HG03565 (cell line): ENCODE results near the gene USP4.
A peak's percentile ranks its signal among the peaks of the same experiment; 100 is the strongest.
"Not testable (repeated sequence)": the region's sequence is repeated elsewhere in the genome, so short reads cannot be mapped to it uniquely, and the experiment has no call there.

Experiments
- ATAC-seq: cut with Tn5 transposase; IDR thresholded peaks from one replicate; pipeline ENCODE4 v1.9.1; 2021; ENCODE audit warnings: mild to moderate bottlenecking, moderate library complexity; ENCODE audit not compliant: unreplicated experiment

USP4 gene, protein sequence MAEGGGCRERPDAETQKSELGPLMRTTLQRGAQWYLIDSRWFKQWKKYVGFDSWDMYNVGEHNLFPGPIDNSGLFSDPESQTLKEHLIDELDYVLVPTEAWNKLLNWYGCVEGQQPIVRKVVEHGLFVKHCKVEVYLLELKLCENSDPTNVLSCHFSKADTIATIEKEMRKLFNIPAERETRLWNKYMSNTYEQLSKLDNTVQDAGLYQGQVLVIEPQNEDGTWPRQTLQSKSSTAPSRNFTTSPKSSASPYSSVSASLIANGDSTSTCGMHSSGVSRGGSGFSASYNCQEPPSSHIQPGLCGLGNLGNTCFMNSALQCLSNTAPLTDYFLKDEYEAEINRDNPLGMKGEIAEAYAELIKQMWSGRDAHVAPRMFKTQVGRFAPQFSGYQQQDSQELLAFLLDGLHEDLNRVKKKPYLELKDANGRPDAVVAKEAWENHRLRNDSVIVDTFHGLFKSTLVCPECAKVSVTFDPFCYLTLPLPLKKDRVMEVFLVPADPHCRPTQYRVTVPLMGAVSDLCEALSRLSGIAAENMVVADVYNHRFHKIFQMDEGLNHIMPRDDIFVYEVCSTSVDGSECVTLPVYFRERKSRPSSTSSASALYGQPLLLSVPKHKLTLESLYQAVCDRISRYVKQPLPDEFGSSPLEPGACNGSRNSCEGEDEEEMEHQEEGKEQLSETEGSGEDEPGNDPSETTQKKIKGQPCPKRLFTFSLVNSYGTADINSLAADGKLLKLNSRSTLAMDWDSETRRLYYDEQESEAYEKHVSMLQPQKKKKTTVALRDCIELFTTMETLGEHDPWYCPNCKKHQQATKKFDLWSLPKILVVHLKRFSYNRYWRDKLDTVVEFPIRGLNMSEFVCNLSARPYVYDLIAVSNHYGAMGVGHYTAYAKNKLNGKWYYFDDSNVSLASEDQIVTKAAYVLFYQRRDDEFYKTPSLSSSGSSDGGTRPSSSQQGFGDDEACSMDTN

DNA sequence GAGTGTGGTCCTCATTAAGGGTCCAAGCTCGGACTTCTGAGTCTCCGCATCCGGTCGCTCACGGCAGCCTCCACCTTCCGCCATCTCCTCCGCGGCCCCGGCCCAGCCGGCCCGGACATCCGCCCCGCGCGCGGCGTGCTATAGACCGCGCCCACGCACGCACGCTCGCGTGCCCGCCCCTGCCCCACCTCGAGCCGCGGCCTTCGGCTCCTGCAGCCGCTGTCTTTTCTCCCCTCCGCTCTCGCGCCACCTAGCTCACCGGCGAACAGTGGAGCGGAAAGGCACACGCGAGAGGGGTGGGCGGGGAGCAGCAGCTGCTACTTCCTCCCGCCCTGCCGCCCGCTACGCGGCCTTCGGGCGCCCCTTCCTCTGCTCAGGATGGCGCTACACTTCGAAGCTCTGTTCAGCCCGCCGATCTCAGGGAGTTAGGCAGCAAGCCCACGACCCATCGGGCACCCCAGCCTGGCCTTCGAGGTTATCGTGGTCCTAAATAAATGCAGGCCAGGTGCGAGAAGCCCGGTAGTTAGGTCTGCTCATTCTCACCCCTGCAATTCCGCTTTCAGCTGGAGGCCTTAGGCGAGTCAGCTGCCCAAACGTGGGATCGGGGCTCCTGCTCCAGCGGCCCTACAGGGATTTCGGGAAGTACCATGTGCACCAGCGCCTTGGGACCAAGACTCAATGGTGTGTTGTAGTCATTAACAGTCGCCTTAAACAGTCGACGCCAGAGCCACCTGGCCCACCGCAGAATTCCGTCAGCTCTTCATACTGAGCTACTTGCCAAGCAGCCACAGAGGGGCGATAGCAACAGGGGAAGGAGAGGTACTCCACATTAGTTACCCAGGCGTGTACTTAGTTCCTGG lies at the start of gene USP4:
Gene USP4, minus strand, starts transcription at position 113 of the 860 bp plus-strand sequence. Its CDS starts 29 bp downstream, at position 84.
- peak; percentile 86 for ATAC-seq

DNA sequence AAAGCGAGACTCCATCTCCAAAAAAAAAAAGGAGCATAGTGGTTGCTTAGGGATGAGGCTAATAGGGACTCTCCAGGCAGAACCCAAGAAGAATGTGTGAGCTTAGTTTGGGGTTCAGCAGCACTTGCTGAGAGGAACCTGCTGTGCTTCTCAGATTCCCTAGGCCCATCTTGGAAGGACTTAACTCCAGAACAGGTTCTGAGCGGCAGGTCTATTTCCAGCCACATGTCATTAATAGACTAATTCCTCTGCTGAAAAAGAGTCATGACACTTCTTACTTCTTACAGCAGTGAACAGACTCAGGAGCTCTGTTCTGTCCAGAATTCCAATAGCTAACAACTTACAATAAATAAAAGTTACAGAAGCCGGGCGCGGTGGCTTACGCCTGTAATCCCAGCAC lies 49.4 kb upstream of the USP4 start:
- no peak for ATAC-seq

DNA sequence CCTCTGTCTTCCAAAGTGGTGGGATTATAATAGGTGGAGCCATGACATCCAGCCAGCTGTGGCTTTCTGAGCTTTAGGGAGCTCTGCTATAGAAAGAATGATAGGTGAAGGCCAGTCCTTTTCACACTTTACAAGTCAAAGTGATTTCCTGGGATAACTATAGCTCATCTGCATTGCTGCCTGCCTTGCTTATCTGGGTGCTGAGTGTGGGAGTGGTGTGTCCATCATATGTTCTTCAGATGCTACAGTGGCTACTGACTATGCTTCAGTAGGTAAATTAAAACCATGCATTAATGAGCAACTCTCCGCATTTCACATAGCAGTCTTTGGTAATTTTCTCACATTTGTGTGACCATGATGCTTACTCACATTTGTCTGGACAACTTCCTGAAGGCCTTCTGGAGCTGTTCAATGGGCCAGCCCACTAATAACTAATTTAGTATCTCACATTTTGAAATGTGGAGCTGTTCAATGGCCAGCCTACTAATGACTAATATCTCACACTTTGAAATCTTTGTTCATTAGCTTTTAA lies 48.5 kb upstream of the USP4 start:
- no peak for ATAC-seq

DNA sequence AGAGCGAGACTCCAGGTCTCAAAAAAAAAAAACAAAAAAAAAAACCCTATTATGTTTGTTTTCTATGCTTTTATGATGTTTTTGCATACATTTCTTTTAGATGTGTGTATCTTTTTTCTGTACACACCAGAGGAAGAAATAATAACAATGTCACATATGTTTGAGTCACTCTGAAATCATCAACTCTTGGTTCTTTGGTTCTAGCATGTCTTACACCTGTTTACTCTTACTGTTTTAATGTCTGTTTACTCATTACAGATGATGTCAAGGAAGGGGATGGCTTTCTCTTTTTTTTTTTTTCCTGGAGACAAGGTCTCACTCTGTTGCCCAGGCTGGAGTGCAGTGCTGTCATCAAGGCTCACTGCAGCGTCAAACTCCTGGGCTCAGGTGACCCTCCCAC lies 47.9 kb upstream of the USP4 start:
- ATAC-seq, result no peak

DNA sequence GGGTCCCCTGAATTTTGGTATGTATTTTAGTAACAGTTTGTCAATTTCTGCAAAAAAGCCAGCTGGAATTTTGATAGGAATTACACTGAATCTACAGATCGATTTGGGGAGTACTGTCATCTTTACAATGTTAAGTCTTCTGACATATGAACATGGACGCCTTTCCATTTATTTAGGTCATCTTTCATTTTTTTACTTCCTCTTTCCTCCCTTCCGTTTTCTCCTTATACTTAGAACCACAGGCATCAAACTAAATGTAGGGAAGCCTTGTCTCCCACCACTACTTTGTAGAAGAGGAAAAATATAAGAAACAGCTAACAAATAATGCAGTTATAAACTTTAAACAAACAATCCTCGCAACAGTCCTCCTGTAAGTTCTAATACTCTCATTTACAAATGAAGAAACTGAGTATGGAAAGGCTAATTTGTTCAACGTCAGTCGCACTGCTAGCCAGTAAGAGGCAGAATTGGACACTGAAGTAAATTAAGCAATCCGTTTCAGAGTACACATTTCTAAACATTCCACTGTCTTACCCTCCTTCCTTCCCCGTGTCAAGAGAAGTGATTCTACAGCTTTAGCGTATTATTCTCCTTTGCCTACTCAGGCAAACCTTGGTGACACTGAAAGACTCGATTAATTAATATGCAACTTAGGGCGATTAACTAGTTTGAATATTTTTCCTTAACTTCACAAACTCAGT lies 46.4 kb upstream of the USP4 start:
- no peak for ATAC-seq

DNA sequence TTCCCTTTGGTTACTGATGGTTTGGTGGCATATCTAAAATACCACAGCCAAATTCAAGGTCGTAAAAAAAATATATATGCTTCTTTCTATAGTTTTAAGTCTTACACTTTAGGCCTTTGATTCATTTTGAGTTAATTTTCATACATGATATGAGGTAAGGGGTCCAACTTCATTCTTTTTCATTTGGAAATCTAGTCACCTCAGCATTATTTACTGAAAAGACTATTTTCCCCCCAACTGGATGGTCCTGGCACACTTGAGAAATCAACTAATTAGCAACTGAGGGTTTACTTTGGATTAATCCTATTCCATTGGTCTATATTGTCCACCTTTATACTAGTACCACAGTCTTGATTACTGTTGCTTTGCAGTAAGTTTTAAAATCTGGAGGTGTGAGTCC lies 45.8 kb upstream of the USP4 start:
- no peak for ATAC-seq

DNA sequence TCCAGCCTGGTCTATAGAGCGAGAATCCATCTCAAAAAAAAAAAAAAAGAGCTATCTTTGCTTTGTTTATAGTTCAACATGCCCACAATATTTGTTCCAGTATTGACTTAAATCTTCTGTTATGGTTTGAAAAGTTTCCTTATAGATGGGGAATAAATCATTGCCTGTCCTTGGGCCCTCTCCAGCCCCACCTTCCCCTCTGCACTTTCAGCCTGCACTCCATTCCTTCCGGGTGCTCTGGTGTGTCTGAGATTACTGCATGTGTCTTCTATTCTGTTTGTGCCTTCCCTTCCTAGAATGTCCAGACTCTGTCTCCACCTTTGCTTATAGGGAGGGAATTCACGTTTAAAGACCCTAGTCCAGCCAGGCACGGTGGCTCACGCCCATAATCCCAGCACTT lies 43.5 kb upstream of the USP4 start:
- no peak for ATAC-seq

DNA sequence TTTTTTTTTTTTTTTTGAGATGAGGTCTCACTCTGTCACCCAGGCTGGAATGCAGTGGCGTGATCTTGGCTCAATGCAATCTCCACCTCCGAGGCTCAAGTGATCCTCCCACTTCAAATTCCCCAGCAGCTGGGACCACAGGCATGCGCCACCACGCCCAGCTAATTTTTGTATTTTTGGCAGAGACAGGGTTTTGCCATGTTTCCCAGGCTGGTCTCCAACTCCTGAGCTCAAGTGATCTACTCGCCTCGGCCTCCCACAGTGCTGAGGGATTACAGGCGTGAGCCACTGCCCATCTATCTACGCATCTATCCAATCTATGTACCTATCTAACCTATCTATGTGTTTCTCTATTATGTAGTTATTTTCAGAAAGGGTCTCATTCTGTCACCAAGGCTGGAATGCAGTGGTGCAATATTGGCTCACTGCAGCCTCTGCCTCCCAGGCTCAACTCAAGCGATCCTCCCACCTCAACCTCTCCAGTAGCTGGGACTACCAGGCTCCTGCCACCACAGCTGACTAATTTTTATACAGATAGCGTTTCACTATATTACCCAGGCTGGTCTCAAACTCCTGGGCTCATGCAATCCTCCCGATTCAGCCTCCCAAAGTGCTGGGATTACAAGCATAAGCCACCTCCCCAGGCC lies 38.5 kb upstream of the USP4 start:
- ATAC-seq, result no peak

DNA sequence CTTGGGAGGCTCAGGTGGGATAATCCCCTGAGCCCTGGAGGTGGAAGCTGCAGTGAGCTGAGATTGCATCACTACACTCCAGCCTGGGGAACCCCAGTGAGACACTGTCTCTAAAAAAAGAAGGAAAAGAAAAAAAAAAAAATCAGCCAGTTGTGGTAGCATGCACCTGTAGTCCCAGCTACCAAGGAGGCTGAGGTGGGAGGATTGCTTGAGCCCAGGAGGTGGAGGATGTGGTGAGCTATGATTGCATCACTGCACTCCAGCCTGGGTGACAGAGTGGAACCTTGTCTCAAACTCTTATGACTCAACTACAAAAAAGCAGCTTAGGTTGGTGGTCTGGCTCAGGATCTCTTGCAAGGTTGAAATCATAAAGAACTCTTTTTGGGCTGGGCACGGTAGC lies 37.6 kb upstream of the USP4 start:
- no peak for ATAC-seq

DNA sequence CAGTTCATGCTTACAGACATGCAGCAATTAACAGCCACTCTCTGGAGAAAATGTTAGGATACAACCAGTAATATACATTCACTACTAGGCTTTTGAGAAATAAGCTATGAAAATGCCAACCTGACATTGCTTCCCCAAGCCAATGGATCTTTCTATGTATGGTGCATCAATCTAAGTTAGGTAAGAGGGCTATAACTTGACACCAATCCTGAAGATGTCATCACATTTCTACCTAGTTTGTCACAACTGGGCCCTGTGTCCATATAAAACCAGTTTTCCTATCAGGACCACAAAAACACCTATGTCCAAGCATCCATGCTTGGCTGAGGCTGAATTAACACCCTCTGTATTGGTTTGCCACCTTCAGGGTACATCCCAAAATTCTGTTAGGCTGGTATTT lies 32.1 kb upstream of the USP4 start:
- ATAC-seq, result no peak

DNA sequence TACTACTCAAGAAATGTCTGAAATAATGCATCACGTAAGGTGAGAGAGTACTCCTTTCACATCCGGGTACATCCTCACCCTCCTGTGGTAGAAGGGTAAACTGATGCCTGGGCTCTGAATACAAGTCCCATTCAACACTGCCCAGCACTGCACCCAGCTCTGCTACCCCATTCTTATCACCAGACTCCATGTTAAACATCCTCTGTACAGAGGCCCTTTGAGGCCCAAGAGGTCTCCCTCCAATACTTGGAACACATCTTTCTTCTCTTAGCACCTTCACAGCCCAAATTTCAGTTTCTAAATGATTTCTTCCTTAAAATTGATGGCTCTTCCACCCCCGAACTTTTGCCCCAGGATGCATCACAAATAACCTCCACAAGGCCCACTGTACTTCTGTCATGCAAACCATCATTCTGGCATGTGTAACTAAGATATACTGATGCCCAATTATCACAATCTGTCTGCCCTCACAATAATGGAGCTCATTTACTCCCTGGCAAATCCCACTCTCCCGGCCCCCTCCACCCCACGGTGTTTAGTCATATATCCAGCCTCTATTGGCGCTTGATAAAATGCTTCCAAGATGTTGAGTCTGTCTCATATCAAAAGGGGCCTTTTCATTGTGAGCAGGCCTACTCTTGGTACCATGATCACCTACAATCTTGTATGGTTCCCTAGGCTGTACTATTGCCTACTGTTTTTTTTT lies 30.9 kb upstream of the USP4 start:
- ATAC-seq, result no peak

DNA sequence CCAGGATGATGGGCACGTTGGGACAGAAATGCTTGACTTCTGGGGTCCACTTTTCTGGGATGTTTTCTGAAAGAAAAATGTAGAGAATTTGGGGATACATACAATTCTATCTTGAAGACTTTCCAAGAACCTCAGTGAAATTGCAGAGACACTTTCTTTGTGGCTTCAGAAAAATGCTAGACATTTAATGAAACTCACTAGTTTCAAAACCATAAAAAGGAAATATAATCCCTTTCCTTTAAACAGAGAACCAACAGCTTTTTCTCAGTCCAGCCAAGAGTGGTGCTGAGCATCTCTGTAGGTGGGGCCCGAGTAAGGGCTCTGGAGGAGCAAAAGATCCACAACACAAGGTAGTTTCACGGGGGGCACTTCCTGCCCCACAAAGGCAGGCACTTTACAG lies 22.7 kb upstream of the USP4 start:
- ATAC-seq, result no peak

DNA sequence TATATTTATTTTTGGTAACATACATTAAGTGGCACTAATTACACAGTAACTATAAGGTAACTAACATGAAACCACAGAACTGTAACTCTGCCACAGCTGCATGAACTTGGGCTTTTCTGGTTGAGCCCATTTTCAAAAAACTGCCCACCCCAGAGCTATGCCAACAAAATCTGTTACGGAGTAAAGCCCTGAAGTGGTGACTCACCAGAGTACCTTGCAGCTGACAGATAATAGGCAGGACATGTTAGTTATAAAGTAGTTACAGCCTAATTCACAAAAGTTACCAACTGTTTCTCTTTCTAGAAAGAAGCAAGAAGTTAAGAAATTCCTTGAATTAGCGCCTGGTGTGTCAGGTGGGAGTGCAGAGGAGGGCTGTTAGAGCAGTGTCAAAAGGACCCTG lies 19.8 kb upstream of the USP4 start:
- ATAC-seq, result no peak

DNA sequence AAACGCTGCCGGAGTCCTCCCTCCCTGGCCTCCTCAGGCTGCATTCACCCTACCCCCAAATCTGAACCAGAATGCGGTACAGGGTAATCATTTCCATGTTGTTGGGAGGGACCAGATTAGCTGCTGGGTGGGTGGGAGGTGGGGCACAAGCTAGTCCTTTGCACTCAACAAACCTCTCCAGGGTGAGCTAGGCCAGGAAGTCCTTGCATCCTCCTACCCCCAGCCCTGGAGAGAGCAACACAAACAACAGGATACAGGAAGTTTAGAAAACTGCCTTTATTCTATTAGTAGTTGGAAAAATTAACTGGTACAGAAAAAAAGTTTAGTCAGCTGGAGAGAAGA lies 19.0 kb upstream of the USP4 start:
- no peak for ATAC-seq

DNA sequence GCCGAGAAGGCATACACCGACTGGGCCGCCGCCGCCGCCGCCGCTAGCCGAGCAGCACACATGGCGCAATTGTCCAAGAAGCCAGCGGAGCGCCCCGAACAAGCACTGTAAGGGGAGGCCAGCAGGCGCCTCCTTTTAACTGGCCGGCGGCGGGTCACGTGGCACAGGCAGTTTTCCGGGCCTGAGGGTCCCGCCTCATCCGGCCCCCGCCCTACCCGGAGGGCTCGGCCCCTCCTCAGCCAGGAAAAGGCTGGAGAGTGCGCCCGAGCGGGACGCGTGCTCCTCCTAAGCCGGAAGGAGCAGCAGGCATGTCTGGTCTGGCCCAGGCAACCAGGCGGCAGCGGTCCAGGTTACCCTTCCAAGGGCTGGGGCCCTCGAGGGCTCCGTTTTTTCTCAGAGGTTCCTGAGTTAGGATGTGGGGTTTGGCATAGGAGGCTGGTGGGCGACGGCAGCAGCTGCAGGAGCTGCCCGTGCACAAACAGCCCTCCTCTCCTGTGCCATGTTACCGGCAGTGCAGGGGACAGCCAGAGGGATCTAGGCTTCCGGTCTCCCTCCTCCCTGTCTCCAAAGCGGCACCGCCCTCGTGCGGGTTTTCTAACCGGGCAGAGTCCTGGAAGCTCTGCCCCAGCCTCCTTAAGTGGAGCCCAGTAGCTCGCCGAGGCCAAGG lies 18.5 kb upstream of the USP4 start, which contains the start of gene GPX1:
Gene GPX1, minus strand, starts transcription at position 137 of the 667 bp plus-strand sequence. Its CDS starts 75 bp downstream, at position 62.
- peak; percentile 67 for ATAC-seq

DNA sequence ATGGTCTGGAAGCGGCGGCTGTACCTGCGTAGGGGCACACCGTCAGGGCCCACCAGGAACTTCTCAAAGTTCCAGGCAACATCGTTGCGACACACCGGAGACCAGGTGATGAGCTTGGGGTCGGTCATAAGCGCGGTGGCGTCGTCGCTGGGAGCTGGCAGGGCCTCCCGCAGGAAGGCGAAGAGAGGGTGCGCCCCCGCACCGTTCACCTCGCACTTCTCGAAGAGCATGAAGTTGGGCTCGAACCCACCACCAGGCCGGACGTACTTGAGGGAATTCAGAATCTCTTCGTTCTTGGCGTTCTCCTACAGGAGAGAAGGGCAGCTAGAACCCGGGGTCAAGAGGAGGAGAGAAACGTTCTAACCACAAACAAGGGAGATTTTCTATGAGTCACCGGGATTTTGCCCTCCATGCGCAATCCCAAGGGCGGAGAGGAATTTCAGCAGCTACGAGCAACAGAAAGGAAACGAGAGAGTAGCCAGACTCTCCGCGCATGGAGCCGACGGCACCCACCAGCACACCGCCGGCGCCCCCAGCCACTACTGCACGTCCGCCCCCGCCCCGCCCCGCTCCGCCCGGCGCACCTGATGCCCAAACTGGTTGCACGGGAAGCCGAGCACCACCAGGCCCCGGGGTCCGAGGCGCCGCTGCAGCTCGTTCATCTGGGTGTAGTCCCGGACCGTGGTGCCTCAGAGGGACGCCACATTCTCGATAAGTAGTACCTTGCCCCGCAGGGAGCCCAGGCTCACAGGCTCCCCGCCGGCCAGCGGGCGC lies 17.8 kb upstream of the USP4 start:
- ATAC-seq, result not testable (repeated sequence)

DNA sequence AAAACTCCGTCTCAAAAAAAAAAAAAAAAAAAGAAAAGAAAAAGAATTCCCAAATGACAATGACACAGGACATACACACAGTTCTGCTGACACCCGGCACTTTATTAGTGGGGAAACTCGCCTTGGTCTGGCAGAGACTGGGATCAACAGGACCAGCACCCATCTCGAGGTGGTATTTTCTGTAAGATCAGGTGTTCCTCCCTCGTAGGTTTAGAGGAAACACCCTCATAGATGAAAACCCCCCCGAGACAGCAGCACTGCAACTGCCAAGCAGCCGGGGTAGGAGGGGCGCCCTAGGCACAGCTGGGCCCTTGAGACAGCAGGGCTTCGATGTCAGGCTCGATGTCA lies 17.2 kb upstream of the USP4 start:
- not testable (repeated sequence) for ATAC-seq
